Ascending aorta (tissue), 2 donors: ENCODE measurements around the gene CFAP92. TPM values are rescaled to one million over a fixed set of nuclear protein-coding genes. Genes with fewer than 3 reads are reported as not detected.

Experiments used
- DNase-seq, 2 donors: peaks; one replicate each; pipeline ENCODE4 v3.0.0-alpha.2; 2019; ENCODE audit warnings: low spot score in 2 of 2
- H3K27ac ChIP-seq, 2 donors: fragments of 200-600 bp; sonication (generic); one replicate each; pipeline ENCODE4 v1.5.1; 2016 to 2017; ENCODE audit warnings: mild to moderate bottlenecking in 1 of 2
- H3K27me3 ChIP-seq: fragments of 200-600 bp; sonication (generic); one replicate; pipeline ENCODE4 v1.5.1; 2017
- H3K36me3 ChIP-seq, 2 donors: fragments of 200-600 bp; sonication (generic); one replicate each; pipeline ENCODE4 v1.5.1; 2016
- H3K4me1 ChIP-seq, 2 donors: fragments of 200-600 bp; sonication (generic); one replicate each; pipeline ENCODE4 v1.5.1; 2016 to 2017; ENCODE audit warnings: mild to moderate bottlenecking in 1 of 2
- H3K4me3 ChIP-seq, 2 donors: fragments of 200-600 bp; sonication (generic); one replicate each; pipeline ENCODE4 v1.5.1; 2016 to 2017; ENCODE audit warnings: mild to moderate bottlenecking in 1 of 2
- H3K9me3 ChIP-seq, 2 donors: fragments of 200-600 bp; sonication (generic); one replicate each; pipeline ENCODE4 v1.5.1; 2016
- CTCF ChIP-seq, 3 experiments: fragments of 200-600 bp in 2 of 3; fragments of 450-650 bp in 1 of 3; sonication (generic) in 2 of 3; IDR thresholded peaks; one replicate each; pipeline ENCODE4 v1.5.1; 2016 to 2019; ENCODE audit warnings: antibody characterized with exemption in 3 of 3, mild to moderate bottlenecking in 1 of 3, moderate library complexity in 1 of 3
- intact Hi-C: fragments of 100-400 bp; cut with DNase I; formaldehyde crosslinking; loops from one replicate; pipeline ENCODE4 v1.15.1; 2023
- total RNA-seq: library from RNA; depleted of rRNA; stranded (reverse); fragments of >200 nt; gene quantifications from one replicate; pipeline ENCODE4 v1.1.0, GENCODE V29; 2016

Gene CFAP92
- total RNA-seq, 1 donor from 2014 or later = not detected

GRCh38 chr3:129016356-129016719, 22.5 kb upstream of the CFAP92 start:
- DNase-seq = no peak
- no peak overlapping the region for H3K4me3 ChIP-seq
- no peak for TF ChIP-seq CTCF (IDR thresholded peaks at IDR 0.05)
- intact Hi-C loops = no loop called here
- H3K27ac ChIP-seq = peak overlapping the region in 1 of 2 donors; percentile 38
- H3K36me3 ChIP-seq = no peaks in the 10 kb centered on the region
- no peaks in the 10 kb centered on the region for H3K9me3 ChIP-seq
- H3K4me1 ChIP-seq = no peaks in the 10 kb centered on the region
- no peaks in the 10 kb centered on the region for H3K27me3 ChIP-seq

DNA sequence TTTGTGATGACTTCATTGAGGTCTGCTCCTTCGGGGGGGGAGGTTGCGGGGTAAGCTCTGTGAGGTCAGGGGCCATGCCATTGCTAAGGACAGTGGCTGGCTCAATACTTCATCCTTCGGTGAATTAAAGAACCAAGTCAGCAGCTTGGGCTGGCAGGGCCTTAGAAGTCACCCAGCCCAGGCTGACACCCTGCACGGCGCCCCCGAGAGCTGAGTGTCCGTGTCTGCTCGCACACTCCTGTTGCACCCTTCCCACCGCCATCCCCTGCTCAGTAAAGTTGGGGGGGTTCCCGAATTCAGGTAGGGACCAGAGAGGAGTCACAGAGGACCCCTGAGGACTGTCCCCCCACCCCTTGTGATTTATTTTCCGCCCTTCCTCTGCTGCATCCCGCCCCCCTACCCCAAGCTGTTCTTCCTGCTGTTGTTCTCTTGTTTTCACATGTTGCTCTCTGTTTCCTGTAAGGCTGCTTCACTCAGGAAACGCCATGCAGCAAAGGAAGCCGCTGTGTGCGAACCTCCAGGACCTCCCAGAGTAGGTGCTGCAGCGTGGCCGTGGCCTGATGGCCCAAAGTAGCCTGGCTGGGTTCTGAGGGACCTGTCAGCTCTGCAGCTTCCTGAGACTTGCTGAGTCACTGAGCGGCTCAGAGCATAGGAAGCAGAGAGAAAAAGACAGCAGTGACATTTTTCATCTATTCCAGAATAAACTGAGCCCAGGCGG, 21.7 kb upstream of the CFAP92 start:
- no peaks in the 10 kb centered on the region for H3K36me3 ChIP-seq
- no peak for DNase-seq
- H3K9me3 ChIP-seq = no peaks in the 10 kb centered on the region
- H3K27ac ChIP-seq = no peak overlapping the region
- no peak for TF ChIP-seq CTCF (IDR thresholded peaks at IDR 0.05)
- no peak overlapping the region for H3K4me3 ChIP-seq
- H3K27me3 ChIP-seq = no peaks in the 10 kb centered on the region
- intact Hi-C loops = no loop called here
- no peaks in the 10 kb centered on the region for H3K4me1 ChIP-seq

- intact Hi-C loops = no loop called here
- no peak for DNase-seq
- H3K27ac ChIP-seq = no peak overlapping the region
Observed at GRCh38 chr3:129014793-129015345, 21.0 kb upstream of the CFAP92 start.

GRCh38 chr3:129014148-129014547, 20.3 kb upstream of the CFAP92 start:
- no peak overlapping the region for H3K27ac ChIP-seq
- intact Hi-C loops = no loop called here
- no peak for DNase-seq
- no peak for TF ChIP-seq CTCF (IDR thresholded peaks at IDR 0.05)
- no peak overlapping the region for H3K4me3 ChIP-seq
- H3K36me3 ChIP-seq = no peaks in the 10 kb centered on the region
- no peaks in the 10 kb centered on the region for H3K9me3 ChIP-seq
- H3K4me1 ChIP-seq = no peaks in the 10 kb centered on the region
- H3K27me3 ChIP-seq = no peaks in the 10 kb centered on the region

More at GRCh38 chr3:129014793-129015345, 21.0 kb upstream of the CFAP92 start:
- Histone ChIP-seq H3K4me3 (no peak overlapping the region), H3K27me3 (no peaks in the 10 kb centered on the region), H3K9me3 (no peaks in the 10 kb centered on the region), H3K36me3 (no peaks in the 10 kb centered on the region), H3K4me1 (no peaks in the 10 kb centered on the region)
- no peak for TF ChIP-seq CTCF (IDR thresholded peaks at IDR 0.05)

GRCh38 chr3:129013491-129013891, 19.6 kb upstream of the CFAP92 start:
- DNase-seq = no peak
- intact Hi-C loops = no loop called here
- no peak for TF ChIP-seq CTCF (IDR thresholded peaks at IDR 0.05)
- no peak overlapping the region for H3K27ac ChIP-seq
- no peaks in the 10 kb centered on the region for H3K9me3 ChIP-seq
- H3K4me3 ChIP-seq = no peak overlapping the region
- no peaks in the 10 kb centered on the region for H3K4me1 ChIP-seq
- no peaks in the 10 kb centered on the region for H3K36me3 ChIP-seq
- H3K27me3 ChIP-seq = no peaks in the 10 kb centered on the region
